HG03558 (cell line): ENCODE data around the gene TRIO.

Experiments
- ATAC-seq: cut with Tn5 transposase; IDR thresholded peaks from one replicate; pipeline ENCODE4 v1.9.1; 2021; ENCODE audit warnings: moderate number of reproducible peaks; ENCODE audit not compliant: unreplicated experiment; ENCODE audit errors: extremely low read depth

TRIO gene

DNA sequence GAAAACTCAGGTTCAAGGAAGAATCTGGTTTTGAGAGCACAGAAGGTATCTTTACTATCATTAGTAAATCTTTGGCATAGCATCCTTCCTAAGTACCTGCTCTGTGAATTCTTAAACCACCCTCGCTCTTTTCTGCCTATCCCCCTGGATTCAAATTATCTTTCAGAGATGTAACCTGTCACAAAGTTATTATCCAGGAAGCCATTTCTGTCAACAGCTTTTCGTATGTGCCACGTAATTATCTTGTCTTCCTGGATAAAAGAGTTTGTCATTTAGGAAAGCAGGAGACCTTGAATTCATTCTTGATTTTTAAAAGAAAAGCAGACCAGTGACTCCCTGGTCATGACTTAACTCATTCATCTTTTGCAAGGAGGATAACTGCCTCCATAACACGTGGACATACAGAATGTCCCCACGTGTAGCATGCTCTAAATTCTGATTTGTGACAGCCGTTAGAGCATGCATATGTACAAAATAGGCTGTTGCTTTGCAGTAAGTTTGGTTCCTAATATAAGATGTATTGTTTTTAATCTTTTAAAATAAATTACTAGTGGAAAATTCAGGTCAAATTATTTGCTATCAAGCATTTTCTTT is 189.0 kb downstream of the TRIO start:
- ATAC-seq, result no peak

DNA sequence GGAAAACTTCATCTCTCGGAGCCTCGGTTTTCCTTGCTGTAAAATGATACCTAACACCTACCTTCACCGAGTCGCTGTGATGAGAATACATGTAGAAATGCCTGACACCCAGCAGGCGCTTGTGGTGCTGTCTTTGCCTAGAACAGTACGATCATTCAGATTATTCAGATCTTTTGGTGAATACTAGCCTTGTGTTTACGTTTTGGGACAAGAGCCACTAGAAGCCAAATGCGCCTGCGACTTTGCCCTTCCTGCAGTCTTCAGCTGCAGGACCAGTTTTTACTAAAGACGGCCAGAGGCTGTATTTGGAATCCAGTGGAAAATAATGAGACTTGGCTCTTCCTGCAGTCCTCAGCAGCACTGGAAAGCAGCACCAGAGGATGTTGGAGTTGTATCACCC is 189.6 kb downstream of the TRIO start:
- ATAC-seq, result no peak

DNA sequence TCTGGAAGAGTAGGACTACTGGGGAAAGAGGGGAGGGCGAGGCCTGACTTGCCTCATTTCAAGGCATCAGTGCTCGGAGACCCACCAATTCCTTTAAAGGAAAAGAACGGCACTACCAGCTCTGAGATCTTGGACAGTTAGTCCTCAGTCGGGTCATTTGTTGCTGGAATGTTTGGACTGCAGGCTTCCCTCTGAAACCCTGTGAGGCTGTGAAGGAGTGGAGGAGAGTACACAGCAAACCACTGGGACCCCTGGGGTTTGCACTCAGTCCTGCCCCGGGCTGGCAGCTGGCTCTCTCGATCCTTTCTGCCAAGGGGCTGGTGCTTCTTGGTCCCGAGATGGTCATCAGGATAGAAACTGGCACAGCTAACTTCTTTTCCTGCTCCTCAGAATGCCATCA is 194.5 kb downstream of the TRIO start:
- ATAC-seq, result no peak

DNA sequence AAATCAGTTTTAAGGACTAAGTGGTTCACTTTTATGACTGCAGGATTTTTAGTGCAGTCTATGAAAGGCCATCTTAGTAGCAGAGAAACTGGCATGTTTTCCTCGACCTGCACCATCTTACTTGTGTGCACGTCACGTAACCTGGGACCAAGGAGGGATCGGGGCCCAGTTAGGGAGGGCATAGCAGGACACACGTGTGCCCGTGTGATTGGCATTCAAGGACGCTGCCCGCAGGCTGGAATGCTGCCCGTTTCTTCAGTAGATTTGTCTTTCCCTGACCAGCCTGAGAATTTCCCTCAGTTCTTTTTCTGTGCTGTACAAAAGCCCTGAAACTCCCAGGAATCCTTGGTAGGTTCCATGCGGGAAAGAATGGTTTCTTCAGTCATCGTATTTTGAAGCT is 196.3 kb downstream of the TRIO start:
- no peak for ATAC-seq

DNA sequence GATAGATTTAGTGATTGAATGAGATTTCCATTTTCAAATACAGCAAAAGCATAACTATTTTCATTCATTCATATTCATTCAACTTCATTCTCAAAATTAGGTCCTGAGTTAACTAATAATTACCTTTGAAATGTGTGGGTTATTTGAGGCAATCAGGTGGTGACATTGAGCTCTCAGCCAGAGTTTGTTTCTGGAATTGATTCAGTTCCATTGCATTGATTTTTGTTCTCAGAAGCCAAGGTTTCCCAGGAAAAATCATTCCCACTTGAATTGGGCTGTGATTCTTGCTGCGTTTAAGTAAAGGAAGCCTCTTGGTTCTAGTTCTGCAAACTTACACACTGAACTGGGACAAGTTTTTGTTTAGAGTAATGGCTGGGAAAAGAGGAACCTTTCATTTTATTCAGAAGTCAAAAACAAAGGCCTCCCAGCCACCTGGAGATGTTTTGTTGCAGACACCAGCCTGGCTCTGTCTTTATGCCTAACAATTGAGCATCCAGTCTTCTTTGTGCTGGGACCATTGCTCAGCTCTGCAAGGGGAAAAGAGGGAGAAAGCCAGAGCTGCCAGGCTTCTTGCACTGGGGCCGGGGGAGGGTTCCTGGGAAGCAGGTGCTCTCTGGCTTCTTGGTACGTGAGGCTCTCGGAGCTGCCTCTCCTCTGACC is 198.6 kb downstream of the TRIO start:
- no peak for ATAC-seq

DNA sequence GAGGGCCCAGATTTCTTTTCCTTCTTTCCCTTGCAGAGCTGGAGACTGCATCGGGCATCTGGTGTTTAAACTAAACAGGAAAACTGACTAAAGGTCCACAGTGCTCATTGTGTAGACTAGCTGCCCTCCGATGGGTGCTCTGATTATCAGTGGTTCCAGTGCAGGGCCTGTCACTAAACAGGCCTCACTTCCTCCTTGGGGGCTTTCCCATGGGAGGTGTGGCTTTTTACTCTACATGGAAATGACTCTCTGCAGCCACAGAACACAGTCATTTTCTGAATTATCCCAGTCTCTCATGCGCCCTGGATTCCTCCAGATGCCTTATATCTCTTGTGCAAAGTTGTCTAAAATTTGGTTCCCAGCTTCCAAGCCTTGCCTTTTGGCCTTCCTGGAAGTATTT is 199.2 kb downstream of the TRIO start:
- ATAC-seq, result peak; percentile 93

DNA sequence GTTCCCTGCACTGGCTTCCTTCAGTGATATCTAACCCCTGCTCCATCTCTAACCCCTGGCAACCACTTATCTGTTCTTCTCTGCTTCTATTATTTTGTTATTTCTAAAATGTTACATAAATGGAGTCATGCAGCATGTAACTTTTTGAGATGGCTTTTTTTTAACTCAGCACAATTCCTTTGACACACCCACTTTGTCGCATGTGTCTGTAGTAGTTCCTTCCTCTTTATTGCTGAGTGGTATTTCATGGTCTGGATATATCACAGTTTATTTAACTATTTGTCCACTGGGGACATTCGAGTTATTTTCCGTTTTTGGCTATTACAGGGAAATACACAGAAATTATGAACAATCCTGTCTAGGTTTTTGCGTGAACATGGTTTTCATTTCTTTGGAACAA is 200.2 kb downstream of the TRIO start:
- no peak for ATAC-seq

DNA sequence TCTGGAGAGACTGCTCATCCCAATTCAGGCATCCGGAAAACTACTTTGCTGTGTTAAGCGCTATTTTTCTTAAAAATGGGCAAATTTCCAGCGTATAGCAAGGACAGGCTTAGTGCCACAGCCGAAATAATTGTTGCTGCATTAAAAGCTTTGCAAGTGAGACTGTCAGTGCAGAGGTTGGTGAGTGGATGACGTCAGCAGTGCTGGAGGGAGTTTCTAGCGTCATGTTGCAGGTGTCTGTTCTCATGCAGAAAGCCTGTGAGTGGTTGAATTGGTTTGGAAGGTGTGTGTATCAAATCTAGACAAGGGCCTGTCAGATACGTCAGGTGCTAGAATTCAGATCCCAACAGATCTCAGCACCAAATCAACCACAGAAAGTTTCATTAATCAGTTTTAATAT is 204.4 kb downstream of the TRIO start:
- no peak for ATAC-seq

DNA sequence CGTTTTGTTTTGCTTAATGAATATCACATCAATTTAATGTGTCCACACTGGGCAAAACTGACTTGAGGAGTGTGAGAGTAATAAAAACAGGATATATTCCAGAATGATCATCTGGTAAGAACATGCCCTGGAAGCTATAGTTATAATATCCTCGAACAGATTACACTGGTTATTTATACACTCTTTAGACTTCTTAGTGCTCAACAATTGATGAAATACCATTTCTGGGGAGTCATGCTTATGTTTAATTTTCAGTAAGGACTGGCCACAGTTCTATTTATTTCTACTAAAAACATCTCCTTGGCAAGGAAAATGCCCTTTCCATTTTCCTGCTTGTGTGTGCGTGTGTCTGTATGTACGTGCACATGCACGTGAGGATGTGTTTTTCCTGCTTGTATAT is 205.0 kb downstream of the TRIO start:
- no peak for ATAC-seq

DNA sequence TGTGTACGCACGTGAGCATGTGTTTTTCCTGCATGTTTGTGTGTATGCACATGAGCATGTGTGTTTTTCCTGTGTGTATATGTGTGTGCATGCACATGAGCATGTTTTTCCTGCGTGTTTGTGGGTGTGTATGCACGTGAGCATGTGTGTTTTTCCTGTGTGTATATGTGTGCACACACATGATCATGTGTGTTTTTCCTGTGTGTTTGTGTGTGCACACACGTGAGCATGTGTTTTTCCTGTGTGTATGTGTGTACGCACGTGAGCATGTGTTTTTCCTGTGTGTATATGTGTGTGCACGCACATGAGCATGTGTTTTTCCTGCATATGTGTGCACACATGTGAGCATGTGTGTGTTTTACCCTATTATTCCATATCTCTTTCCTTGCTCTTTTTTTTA is 205.9 kb downstream of the TRIO start:
- ATAC-seq, result no peak

DNA sequence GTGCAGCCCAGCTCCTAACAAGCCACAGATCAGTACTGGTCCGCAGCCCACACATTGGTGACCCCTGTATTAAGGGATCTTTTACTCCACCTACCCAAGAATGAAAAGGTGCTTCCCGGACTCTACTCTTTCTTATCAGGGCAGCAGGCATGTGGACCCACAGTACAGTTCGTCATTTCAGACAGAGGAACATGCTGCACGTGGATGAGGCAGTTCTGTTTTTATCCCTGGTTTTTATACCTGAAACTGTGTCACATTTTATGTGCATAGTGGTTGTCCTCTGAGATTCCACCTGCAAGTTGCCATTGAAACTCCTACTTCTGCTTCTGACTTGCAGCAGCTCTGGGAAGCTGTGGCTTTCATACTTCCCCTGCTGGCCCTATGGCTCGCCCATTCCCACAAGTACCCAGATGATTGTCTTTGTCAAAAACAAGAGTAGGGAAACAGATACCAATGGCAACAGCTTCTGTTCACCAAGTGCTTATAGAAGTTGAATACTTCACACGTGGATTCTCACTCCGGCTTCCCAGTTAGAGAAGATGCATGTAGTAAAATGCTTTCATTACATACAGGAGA is 208.0 kb downstream of the TRIO start:
- no peak for ATAC-seq

DNA sequence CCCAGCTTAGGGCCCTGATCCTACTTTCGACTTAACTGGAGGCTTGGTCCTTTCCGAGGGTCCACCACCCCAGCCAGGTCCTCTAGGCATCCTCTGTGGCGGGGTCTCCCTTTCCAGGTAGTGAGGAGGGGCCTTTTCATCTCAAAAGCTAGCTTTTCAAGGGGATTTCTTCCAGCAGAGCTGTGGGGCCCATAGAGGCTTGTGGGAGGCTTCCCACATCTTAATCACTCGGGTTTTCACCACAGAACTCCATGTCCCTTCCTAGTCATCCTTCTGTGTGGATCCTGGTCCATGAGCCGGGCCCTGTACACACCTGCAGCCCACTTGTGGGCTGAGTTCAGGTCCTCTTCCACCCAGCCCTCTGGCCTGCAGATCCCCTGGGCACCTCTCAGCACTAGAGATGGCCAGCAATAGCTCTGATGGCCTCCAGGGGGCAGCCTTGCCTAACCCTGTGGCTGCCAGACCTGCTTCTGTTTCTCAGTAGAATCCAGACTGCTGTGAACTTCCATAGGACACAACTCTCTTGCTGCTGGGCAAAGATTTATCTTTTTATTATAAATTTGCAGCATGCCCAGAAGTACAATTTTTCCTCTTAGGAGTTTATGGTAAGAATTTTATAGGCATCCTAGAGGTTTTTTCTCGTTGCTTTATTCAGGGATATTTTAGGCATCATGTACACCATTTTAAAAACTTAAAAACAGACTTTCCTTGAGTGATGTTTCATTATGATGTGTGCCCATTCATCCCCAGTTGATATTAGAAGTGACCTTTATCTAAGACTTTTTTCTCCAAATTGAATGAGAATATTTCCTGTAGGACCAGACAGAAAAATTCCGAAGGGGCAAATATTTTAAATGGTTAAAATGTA is 208.9 kb downstream of the TRIO start:
- no peak for ATAC-seq

DNA sequence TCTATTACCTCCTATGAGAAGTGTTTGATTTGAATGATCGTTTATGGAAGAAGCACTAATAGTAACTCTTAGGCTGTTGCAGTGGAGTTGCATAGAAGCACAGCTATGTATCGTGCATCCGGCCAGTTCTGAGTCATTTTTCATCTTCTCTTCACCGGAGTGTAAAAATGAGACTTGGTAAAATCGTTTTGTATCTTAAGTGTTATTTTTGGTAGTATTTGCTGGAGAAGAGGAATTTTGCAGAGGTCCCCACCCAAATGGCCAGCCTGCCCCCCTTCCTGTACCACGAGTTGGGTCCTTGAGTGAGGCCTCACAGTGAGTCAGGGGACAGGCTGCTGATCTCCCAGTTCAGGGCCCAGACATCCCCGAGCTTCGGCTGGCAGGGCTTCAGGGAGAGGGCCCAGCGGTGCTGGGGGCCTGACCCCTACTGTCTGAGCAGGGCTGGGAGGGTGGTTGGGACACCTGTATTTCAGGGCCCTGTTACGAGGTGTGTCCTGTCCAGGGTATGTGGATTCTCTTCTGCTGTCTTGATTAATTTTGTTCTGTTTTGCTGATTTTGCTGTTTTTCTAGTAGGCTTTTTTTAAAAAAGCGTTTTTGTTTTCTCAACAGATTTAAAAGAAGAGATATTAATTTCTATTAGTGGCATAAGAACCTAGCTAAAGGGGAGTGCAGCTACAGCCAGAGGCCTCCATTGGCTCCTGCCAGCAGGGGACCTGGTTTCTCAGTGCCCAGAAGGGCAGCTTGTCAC is 210.8 kb downstream of the TRIO start:
- ATAC-seq, result no peak

DNA sequence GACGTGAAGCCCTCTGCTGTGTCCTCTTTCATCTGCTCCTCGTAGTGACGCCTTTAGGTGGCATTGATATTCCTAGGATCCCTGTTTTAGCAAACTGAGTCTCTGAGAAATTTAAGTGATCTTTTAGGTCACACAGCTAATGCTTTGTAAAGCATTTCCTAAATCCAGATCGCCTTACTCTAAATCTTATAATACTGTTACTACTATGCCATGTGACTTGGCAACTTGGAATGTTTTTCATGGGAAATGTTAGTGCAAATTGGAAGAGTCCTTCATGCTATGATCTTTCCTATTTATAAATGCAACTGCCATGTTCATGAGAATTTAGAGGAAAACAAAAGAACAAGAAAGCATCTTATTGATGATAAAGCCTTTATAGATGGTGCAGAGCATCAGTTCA is 212.2 kb downstream of the TRIO start:
- ATAC-seq, result no peak

DNA sequence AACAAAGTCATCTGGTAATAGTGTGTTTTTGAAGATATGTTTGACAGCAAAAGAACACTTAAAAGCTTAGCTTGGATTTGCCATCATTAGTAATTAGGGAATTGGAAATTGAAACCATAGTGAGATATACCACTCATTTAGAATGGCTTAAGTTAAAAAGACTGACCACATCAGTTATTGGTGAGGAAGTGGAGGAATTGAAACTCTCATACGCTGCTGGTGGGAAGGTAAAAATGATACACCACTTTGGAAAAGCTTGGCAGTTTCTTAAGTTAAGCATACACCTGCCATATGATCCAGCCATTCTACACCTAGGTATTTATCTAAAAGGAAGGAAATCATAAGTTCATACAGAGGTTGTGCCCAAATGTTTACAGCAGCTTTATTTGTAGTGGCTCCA is 213.2 kb downstream of the TRIO start:
- ATAC-seq, result peak; percentile 38

DNA sequence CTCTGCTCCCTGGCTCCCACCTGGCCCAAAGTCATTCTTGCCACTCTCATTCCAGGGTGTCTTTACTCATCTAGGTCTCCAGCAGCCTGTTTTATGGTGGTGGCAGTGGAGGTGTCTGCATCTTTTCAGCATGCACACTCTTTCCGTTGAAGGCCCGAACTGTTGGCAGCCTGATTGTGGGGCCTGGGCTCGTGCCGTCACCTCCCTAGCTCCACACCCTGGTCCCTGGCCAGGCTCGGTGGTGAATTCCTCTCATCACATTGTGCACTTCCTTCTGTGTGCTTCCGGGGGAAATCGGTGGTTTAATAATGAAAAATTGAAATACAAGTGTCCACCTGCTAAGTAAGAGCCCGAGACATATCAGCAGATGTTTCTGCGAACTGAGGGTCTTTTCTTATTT is 214.3 kb downstream of the TRIO start:
- ATAC-seq, result no peak

DNA sequence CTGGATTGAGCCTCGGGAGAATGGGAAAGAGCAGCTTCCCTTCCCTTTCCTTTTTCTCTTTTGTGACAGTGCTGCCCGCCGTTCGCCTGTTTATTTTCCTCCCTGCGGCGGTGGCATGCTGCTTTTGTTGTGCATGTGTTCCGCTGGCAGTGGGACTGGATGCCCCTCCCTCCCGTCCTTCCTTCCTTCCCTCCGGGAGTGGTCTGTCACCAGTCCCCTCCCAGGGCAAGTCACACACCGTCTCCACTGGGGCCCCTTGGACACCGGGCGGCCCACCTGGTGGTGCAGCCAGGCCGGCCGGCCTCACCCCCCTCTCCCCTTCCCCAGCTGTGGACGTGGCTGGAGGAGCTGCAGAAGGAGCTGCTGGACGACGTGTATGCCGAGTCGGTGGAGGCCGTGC is 214.7 kb downstream of the TRIO start:
- ATAC-seq, result no peak

DNA sequence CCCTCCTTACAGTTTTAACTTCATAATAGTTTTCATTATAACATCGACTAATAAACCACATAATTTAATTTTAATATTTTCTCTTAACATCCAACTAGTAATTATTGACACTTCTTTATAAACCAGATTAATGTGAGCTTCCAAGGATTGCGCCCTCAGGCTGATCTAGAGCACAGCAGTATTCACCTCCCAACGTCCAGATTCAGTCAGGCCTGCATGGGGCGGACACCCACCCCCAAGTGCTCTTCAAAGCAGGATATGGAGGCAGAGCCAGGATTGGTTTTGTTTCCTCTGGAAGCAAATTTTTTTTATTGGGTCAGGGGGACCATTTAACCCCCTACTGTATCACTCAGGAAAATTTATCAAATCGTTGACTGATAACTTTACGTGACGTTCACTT is 215.4 kb downstream of the TRIO start:
- no peak for ATAC-seq

DNA sequence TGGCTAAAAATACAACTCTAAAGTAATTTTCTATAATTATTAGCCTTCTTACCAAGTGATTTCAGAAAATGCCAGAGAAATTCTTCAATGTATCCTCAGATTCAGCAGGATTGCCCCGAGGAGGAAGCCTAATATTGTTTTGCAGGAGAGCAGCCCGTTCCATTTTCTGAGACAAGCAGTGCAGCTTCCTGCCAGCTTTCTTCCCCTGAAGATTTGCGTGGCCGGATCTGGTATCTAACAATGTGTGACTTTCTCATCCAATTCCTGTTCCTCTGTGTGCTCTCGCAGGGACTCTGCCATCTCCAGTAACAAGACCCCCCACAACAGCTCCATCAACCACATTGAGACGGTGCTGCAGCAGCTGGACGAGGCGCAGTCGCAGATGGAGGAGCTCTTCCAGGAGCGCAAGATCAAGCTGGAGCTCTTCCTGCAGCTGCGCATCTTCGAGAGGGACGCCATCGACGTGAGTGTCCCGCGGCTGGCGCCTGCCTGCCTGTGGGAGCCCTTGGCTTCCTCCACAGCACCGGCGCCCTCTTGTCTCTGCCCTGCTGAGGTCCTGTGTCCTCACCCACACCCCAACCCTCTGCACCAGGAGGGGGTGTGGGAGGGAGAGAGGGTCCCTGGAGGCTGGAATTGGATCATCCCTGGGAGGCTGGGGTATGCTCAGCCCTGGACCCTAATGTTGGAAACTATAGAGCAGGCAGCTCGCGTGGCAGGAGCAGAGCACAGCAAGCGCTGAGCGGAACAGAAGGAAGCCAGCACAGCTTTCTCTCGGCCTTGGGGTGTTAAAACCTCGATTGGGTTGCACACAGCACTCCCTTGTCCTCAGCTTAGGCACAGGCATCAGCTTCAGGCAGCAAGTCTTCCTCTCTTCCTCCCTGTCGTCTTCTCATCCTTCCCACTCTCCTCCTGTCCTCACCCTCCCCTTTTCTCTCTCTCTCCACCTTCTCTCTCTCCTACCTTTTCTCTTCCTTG is 216.2 kb downstream of the TRIO start:
- no peak for ATAC-seq
